ENCODE measurements around the gene KCNIP1. TPM values are rescaled to one million over a fixed set of nuclear protein-coding genes. Genes with fewer than 3 reads are reported as not detected.

Gene KCNIP1
- polyA plus RNA-seq, 3 donors, result not detected

DNA sequence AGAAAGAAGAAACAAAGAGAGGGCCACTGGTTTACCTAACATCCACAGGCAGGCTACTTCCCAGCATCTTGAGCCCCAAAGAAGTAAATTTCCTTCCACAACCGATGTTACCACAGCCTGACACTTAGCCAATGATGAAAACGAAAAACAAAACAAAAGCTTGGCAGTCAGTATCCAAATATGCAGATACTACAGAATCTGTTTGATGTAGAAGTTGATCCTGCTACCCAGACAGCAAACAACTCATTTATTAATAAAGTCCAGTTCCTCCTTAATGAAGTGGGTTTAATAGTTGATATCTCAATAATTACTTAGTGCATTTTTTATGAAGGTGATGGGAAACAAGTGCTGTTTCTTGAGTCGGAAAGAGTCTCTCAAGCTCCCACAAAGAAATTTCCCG lies 212.6 kb downstream of the KCNIP1 start:
- no peaks in the 10 kb centered on the region for H3K9me3 Mint-ChIP-seq
- Histone ChIP-seq H4K20me1 (ENCODE audit: insufficient read depth, low read length) (no peaks in the 10 kb centered on the region), H3K79me2 (ENCODE audit: insufficient read depth, low read length) (no peaks in the 10 kb centered on the region), H3K4me1 (ENCODE audit: control insufficient read depth in 1 of 2, insufficient read depth in 2 of 2, low read length in 2 of 2) (no peaks in the 10 kb centered on the region), H3K9me3 (replicated peaks in 1 of 2; ENCODE audit: control insufficient read depth in 1 of 2, insufficient read depth in 1 of 2, low read length in 2 of 2) (no peaks in the 10 kb centered on the region), H3K27me3 (ENCODE audit: control insufficient read depth in 2 of 2, insufficient read depth in 2 of 2, low read length in 2 of 2) (peaks cover 0 to 4% of the 10 kb centered on the region in 2 donors), H3K27ac (ENCODE audit: low read depth in 1 of 2, low read length in 2 of 2) (no peak overlapping the region), H3K36me3 (replicated peaks in 1 of 2; ENCODE audit: control insufficient read depth in 1 of 2, insufficient read depth in 2 of 2, low read length in 2 of 2) (no peaks in the 10 kb centered on the region), H3K4me2 (replicated peaks; ENCODE audit: extremely low read depth, low read length, poor library complexity, severe bottlenecking) (no peak overlapping the region), H3K4me3 (replicated peaks in 1 of 3; ENCODE audit: low read depth in 2 of 3, low read length in 3 of 3) (no peak overlapping the region), H2AFZ (ENCODE audit: insufficient read depth, low read depth, low read length, poor library complexity, severe bottlenecking) (no peak overlapping the region), H3K9ac (ENCODE audit: insufficient read depth, low read length, poor library complexity, severe bottlenecking) (no peak overlapping the region)
- intact Hi-C loops (cut with micrococcal nuclease), result no loop called here
- H3K4me3 Mint-ChIP-seq, result no peak overlapping the region
- TF ChIP-seq, protein P1, sequence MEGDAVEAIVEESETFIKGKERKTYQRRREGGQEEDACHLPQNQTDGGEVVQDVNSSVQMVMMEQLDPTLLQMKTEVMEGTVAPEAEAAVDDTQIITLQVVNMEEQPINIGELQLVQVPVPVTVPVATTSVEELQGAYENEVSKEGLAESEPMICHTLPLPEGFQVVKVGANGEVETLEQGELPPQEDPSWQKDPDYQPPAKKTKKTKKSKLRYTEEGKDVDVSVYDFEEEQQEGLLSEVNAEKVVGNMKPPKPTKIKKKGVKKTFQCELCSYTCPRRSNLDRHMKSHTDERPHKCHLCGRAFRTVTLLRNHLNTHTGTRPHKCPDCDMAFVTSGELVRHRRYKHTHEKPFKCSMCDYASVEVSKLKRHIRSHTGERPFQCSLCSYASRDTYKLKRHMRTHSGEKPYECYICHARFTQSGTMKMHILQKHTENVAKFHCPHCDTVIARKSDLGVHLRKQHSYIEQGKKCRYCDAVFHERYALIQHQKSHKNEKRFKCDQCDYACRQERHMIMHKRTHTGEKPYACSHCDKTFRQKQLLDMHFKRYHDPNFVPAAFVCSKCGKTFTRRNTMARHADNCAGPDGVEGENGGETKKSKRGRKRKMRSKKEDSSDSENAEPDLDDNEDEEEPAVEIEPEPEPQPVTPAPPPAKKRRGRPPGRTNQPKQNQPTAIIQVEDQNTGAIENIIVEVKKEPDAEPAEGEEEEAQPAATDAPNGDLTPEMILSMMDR (IDR thresholded peaks at IDR 0.05), result no peak
- WGBS (ENCODE audit: insufficient coverage), result 83% methylated on average over 1 of the region's 4 CpGs
- H3K36me3 Mint-ChIP-seq, result no peaks in the 10 kb centered on the region
- no peak overlapping the region for H3K27ac Mint-ChIP-seq
- no peak for DNase-seq
- H3K4me1 Mint-ChIP-seq, result no peaks in the 10 kb centered on the region
- peaks cover 12 to 24% (median 17%) of the 10 kb centered on the region in 3 donors for H3K27me3 Mint-ChIP-seq (ENCODE audit: low read depth in 3 of 3)

DNA sequence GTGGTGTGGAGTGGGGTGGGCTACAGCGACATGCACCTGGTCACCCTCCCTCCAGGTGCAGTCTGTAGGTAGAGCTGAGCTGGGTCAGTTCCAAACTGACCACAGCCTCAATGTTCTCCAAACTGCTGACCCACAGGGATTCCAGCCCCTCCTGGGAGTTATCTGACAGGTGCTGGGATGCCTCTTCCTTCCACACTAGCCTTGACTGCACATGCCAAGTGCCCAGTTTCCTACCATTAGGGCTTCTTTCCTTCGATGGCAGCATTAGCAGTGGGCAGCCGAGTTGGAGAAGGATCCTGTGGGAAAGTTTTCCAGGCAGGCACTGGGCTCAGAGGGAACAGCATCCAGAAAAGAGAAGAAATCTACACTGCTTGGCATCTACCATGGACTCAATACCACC lies 215.7 kb downstream of the KCNIP1 start:
- no peak overlapping the region for H3K4me2 ChIP-seq (replicated peaks; ENCODE audit: extremely low read depth, low read length, poor library complexity, severe bottlenecking)
- H3K9me3 ChIP-seq (replicated peaks in 1 of 2; ENCODE audit: control insufficient read depth in 1 of 2, insufficient read depth in 1 of 2, low read length in 2 of 2), result no peaks in the 10 kb centered on the region
- Mint-ChIP-seq H3K27ac (no peak overlapping the region), H3K9me3 (peaks cover 0 to 5% (median 0%) of the 10 kb centered on the region in 7 donors), H3K4me1 (no peaks in the 10 kb centered on the region), H3K27me3 (ENCODE audit: low read depth in 3 of 3) (peaks cover 13 to 18% (median 17%) of the 10 kb centered on the region in 3 donors), H3K4me3 (no peak overlapping the region), H3K36me3 (no peaks in the 10 kb centered on the region)
- H3K9ac ChIP-seq (ENCODE audit: insufficient read depth, low read length, poor library complexity, severe bottlenecking), result no peak overlapping the region
- no peak overlapping the region for H2AFZ ChIP-seq (ENCODE audit: insufficient read depth, low read depth, low read length, poor library complexity, severe bottlenecking)
- TF ChIP-seq, protein P1 (IDR thresholded peaks at IDR 0.05), result no peak
- intact Hi-C loops (cut with micrococcal nuclease), result no loop called here
- H4K20me1 ChIP-seq (ENCODE audit: insufficient read depth, low read length), result no peaks in the 10 kb centered on the region
- peaks cover 0 to 4% of the 10 kb centered on the region in 2 donors for H3K27me3 ChIP-seq (ENCODE audit: control insufficient read depth in 2 of 2, insufficient read depth in 2 of 2, low read length in 2 of 2)
- WGBS (ENCODE audit: insufficient coverage), result no CpG with 5 or more reads among the region's 3 CpGs
- H3K79me2 ChIP-seq (ENCODE audit: insufficient read depth, low read length), result no peaks in the 10 kb centered on the region
- no peak overlapping the region for H3K4me3 ChIP-seq (replicated peaks in 1 of 3; ENCODE audit: low read depth in 2 of 3, low read length in 3 of 3)
- DNase-seq, result no peak
- H3K27ac ChIP-seq (ENCODE audit: low read depth in 1 of 2, low read length in 2 of 2), result no peak overlapping the region
- no peaks in the 10 kb centered on the region for H3K4me1 ChIP-seq (ENCODE audit: control insufficient read depth in 1 of 2, insufficient read depth in 2 of 2, low read length in 2 of 2)
- no peaks in the 10 kb centered on the region for H3K36me3 ChIP-seq (replicated peaks in 1 of 2; ENCODE audit: control insufficient read depth in 1 of 2, insufficient read depth in 2 of 2, low read length in 2 of 2)
